Activated effector memory CD4-positive, alpha-beta T cell treated with Interleukin-2 at 50 U/mL for 16 hours (primary cell): ENCODE results near the gene EPHX1.
A peak's percentile ranks its signal among the peaks of the same experiment; 100 is the strongest.
"Not testable (repeated sequence)": the region's sequence is repeated elsewhere in the genome, so short reads cannot be mapped to it uniquely, and the experiment has no call there.

Experiments
- DNase-seq: peaks from one replicate; pipeline ENCODE4 v3.0.0-alpha.2; 2020

The EPHX1 gene

GRCh38 chr1:225809842-225810578 lies at the start of gene EPHX1:
EPHX1 (plus strand) TSS chr1:225810124; CDS start chr1:225828730, 18,606 bp downstream.
- DNase-seq = peak; percentile 49

GRCh38 chr1:225760531-225760930 lies 49.4 kb upstream of the EPHX1 start:
- no peak for DNase-seq

GRCh38 chr1:225761395-225761794 lies 48.5 kb upstream of the EPHX1 start:
- DNase-seq = not testable (repeated sequence)

DNA sequence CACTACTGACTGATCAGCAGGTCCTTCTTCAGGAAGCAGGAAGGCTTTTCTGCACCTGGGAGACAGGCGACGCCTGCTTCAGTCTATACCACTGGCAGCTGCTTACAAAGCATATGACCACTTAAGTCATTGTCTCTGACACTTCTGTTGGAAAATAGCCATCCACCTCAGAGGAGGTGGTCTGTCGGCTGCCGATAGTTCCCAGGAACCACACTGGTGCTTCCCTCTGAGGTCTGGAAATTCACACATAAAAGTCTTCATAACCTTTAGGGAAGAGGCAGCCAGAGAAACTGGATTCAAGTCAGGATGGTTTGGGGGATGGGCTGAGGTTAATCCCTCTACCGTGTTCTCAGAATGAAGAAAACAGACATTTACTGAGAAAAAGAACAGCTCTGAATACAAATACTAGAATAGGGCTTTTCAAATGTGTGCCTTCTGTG lies 47.9 kb upstream of the EPHX1 start:
- DNase-seq = no peak

GRCh38 chr1:225762444-225762843 lies 47.5 kb upstream of the EPHX1 start:
- DNase-seq = no peak

DNA sequence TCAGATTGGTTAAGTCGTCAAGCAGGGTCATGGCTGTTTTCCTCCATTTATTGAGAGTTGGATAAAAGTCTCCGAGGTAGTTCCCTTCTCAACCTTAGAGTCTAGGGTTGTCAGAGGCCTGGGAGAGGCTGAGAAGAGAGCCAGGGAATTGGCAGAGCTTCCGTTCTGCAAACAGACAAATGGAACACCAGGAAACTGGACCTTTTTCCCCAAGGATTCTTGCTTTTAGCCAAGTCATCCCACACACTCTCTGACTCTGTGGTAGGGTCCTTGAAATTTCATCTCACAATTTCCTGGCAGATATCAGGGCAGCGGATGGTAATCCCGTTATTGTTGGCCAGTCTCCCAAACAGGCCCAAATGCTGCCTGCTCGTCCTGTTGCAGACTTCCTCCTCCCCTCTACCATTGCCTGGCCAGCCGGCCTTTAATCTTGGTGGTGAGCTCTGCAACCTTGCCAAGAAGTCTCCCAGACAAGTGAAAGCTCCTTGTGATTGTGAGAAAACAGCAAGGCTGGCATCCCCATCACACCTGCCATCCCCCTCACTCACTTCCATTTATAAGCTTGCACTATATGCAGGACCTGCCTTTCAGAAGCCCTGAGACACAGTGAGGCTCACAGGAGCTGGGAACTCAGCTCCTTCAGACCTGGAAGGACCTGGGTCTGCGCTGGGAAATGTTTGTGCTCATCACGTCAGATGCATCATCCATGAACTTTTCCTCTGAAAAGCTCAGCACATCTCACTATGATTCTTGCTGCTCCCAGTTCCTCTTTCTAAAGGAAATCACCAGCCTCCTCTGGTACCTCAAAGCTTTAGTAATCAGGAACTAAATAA lies 46.0 kb upstream of the EPHX1 start:
- no peak for DNase-seq

DNA sequence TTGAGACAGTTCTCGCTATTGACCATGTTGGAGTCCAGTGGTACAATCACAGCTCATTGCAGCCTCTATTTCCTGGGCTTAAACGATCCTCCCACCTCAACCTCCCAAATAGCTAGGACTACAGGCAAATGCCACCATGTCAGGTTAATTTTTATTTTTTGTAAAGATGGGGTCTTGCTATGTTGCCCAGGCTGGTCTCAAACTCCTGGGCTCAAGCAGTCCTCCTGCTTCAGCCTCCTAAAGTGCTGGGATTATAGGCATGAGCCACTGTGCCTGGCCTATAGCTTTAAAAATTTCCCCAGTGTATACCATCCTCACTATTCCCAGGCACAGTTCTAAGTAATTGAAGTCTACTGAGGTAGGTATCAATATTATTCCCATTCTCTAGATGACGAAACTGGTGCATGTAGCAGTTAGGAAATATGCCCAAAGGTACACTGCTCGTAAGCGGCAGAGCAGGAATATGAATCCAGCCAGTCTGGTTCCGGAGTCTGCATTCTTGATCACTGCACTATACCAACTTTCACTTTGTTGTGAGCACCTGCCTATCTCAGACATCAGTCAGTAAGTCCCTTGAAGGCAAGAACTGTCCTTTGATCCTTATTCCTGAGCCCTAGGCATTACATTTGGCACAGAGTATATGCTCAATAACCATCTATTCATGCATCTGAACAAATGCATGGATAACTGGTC lies 43.8 kb upstream of the EPHX1 start:
- DNase-seq = no peak

- DNase-seq = no peak
These were observed 42.8 kb upstream of the EPHX1 start for GRCh38 chr1:225766967-225767633.

- no peak for DNase-seq
These were observed 42.0 kb upstream of the EPHX1 start for GRCh38 chr1:225767634-225768540.

- DNase-seq = no peak
These were observed 41.1 kb upstream of the EPHX1 start for GRCh38 chr1:225768662-225769426.

- no peak for DNase-seq
These were observed 40.2 kb upstream of the EPHX1 start for GRCh38 chr1:225769687-225770086.

DNA sequence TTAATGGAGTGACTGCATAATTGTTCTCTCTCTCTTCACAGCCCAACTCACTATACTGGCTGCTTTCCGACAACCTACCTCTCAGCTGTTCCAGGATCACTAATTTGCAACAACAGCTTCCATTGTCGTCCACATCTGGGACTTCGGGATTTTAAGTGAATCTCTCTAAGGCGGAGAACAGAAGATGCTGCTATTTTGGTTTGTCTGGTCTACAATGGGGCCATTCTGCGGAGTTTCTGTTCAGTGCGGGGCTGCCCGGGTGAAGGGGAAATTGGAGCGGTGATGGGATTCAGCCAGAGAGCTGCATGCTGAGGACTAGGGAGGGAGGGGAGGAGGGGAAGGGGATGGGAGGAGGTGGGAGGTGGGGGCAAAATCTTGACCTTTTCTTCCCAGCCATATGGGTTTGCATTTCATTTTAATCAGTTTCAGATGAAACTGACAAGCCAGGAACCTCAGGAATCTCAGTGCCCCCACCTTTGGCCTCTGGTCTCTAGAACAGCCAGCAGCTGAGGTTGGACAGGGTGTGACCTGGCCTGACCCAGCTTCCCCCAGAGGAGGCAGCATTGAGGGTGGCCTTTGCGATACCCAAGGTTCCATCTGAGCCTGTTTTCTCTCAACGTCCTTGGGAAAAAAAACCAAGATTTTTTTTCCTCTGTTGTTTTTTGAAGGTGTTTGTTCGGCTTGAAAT lies 39.2 kb upstream of the EPHX1 start:
- no peak for DNase-seq

DNA sequence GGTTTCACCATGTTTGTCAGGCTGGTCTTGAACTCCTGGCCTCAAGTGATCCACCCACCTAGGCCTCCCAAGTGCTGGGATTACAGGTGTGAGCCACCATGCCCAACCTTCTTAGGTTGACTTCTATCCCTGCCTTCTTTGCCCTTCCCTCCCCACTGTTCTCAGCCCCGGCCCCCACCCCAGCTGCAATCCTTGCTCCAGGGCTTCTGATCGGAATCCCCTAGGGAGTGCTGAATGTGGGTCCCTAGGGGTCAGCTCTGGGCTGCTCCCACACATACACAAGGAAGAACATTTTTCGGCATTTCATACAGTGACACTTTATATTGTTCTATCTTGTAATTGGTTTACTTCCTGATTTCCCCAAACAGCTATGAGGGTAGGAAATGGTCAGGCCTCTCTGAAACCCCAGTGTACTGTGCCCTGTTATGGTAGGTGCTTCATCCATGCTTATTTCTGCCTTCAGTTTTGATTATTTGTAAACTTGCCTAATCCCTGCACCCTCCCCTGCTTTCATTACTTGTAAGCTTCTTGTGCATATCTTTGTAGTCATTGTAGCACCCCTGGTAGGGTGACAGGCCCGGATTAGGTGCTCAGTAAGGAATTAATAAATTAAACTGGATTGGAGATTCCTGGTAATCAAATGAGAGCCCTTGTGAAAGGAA lies 38.1 kb upstream of the EPHX1 start:
- no peak for DNase-seq

GRCh38 chr1:225772323-225772768 lies 37.6 kb upstream of the EPHX1 start:
- no peak for DNase-seq

DNA sequence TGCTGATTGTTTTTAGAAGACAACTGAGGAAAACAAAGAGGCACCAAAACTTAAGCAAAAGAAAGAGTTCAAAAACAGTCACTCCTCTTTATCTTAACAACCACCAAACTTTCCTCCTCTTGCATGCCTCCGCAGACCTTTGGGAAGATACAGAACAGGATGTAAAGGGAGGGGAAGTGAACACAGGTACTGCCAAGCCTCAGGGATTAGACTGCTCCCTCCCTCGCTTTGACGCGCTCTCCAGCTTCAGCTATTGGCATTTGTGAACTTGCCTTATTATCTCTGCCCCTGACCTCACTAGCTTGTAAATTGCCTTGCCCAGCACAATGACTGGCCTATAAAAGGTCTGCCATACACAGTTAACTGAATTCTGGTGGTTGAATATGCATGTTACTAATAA lies 37.1 kb upstream of the EPHX1 start:
- DNase-seq = no peak

DNA sequence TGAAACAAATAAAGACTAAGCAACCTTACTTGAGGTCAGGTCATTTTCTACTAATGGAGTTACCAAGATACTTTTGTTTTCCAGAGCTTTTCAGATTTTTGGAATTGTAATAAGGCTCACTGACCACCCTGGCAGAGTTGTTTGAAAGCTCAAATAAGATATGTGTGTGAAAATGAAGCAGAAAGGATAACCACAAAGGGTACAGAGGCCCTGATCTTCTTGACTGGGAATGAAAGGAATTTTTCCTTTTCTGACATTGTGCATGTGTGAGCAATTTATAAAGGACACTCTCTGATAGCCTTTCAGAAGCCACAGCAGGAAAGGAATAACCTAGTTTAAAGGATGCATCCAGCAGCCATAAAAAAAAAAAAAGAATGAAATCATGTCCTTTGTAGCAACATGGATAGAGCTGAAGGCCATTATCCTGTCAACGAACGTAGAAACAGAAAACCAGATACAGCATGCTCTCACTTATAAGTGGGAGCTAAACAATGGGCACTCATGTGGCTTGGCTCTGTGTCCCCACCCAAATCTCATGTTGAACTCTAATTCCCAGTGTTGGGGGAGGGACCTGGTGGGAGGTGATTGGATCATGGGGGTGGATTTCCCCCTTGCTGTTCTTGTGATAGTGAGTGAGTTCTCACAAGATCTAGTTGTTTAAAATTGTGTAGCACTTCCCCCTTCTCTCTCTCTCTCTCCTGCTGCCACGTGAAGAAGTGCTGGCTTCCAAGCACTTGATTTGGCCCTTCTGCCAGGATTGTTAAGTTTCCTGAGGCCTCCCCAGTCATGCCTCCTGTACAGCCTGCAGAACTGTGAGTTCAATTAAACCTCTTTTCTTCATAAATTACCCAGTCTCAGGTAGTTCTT lies 35.4 kb upstream of the EPHX1 start:
- DNase-seq = no peak

- DNase-seq = no peak
These were observed 33.6 kb upstream of the EPHX1 start for GRCh38 chr1:225776294-225776693.

GRCh38 chr1:225777058-225777582 lies 32.8 kb upstream of the EPHX1 start:
- DNase-seq = no peak
